ENCODE results near the gene NEK6.

DNA sequence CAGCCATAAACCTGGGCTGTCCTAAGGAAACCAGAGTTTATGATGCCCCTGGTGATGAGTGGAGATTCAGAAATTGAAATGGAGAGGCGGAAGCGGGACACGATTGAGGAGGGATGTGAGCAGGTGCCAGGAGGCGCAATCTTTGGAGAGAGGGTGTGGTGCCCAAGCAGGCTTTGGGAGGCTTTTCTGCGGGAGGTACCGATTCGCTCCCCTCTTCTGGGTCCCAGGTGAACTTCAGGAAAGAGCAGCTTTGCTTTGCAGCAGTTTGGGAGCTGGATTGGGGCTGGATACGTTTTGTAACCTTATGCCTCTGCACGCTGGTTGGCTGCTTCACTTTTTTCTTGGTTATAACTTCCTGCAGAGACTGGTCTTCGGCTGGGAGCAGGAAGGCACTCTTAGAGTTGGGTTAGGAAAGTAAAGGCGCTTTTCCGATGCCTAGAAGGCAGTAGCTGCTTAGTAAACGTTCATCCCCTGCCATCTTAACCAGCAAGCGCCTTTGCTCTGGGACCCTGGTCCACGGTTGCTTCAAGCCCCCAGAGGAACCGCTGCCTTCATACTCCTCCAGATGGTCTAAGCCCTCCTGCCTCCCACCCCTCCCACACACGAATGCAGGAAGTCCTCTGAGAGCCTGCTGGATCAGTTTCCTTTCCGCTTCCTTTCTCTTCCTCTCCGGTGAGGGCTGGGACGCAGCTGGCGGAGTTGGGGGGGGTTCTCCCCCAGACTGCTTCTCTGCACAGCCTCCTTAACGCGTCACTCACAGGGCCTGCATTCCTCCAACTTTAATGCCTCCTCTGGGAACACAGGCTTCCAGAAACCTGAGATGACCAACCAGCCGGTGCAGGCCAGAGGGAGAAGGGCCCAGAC lies 15.2 kb upstream of the NEK6 start:
- TF ChIP-seq CTCF (IDR thresholded peaks at IDR 0.05) (no peak), POLR2AphosphoS5 (IDR thresholded peaks at IDR 0.05) (no peak)

Data from upper lobe of left lung (tissue), 4 donors.